Endothelial cell of umbilical vein (primary cell): ENCODE measurements around the gene HDHD3. TPM values are rescaled to one million over a fixed set of nuclear protein-coding genes. Genes with fewer than 3 reads are reported as not detected.

ENCODE experiments used
- BruUV-seq: library from RNA; stranded (reverse); fragments of 400-500 nt; replicated peaks from 2 replicates; lab custom pipeline; 2021; lab: Mats Ljungman, UMichigan
- CTCF ChIA-PET: fragments of 300-600, 350-600 bp; sonication (Branson Sonifier 250); formaldehyde crosslinking; loops from one replicate; lab custom pipeline; 2021; ENCODE audit warnings: antibody characterized with exemption, inconsistent platforms; lab: Charles Lee
- POLR2A ChIA-PET: fragments of 300-600, 350-600 bp; sonication (Branson Sonifier 250); formaldehyde crosslinking; loops from one replicate; lab custom pipeline; 2021; ENCODE audit warnings: antibody characterized with exemption, inconsistent platforms; lab: Charles Lee
- DNase-seq: peaks from one replicate; pipeline ENCODE4 v3.0.0-alpha.2; 2011; ENCODE audit warnings: low read depth, low spot score
- FAIRE-seq: peaks from 2 replicates; lab custom pipeline; 2011; peaks lifted over from hg19 to GRCh38; lab: Jason Lieb, UNC
- H2AFZ ChIP-seq: 2 replicates; pipeline ENCODE4 v1.6.0; 2012; ENCODE audit warnings: low read depth, low read length, control low read depth, inconsistent platforms
- H3K27ac ChIP-seq: 2 replicates; pipeline ENCODE4 v1.5.1; 2011; ENCODE audit warnings: low read depth, mild to moderate bottlenecking, control low read depth, low read length, moderate library complexity; ENCODE audit not compliant: insufficient read depth
- H3K27me3 ChIP-seq, 2 experiments: 2 replicates each; pipeline versions ENCODE4 v1.6.0 to v1.6.1; 2011; ENCODE audit warnings: low read length in 2 of 2, mixed read lengths in 1 of 2; ENCODE audit not compliant: control insufficient read depth in 2 of 2, insufficient read depth in 2 of 2
- H3K36me3 ChIP-seq, 2 experiments: 2 replicates in 1 of 2; 3 replicates in 1 of 2; pipeline ENCODE4 v1.5.1; 2011; ENCODE audit warnings: low read length in 2 of 2, mild to moderate bottlenecking in 1 of 2, moderate library complexity in 1 of 2; ENCODE audit not compliant: control insufficient read depth in 2 of 2, insufficient read depth in 2 of 2; ENCODE audit errors: extremely low read depth in 1 of 2
- H3K4me1 ChIP-seq: 3 replicates; pipeline ENCODE4 v1.5.1; 2011; ENCODE audit warnings: mild to moderate bottlenecking, low read length; ENCODE audit not compliant: control insufficient read depth, insufficient read depth; ENCODE audit errors: extremely low read depth
- H3K4me2 ChIP-seq: 2 replicates; pipeline ENCODE4 v1.6.1; 2011; ENCODE audit warnings: low read length, control low read depth, mixed read lengths; ENCODE audit not compliant: insufficient read depth
- H3K4me3 ChIP-seq, 3 experiments: fragments of 200-600 bp in 1 of 3; sonication (generic), shearing (Covaris generic) in 1 of 3; replicated peaks in 1 of 3; 2 replicates each; pipeline ENCODE4 v1.5.1; 2011 to 2016; ENCODE audit warnings: control low read depth in 3 of 3, low read length in 3 of 3, mild to moderate bottlenecking in 2 of 3, inconsistent platforms in 1 of 3, low read depth in 1 of 3, moderate library complexity in 1 of 3; ENCODE audit not compliant: insufficient read depth in 1 of 3
- H3K79me2 ChIP-seq: 2 replicates; pipeline ENCODE4 v1.6.0; 2012; ENCODE audit warnings: low read length, inconsistent platforms; ENCODE audit not compliant: control insufficient read depth, insufficient read depth
- H3K9ac ChIP-seq: replicated peaks from 2 replicates; pipeline ENCODE3; 2011; ENCODE audit warnings: low read length, control low read depth; ENCODE audit not compliant: insufficient read depth; ENCODE audit errors: extremely low read depth
- H3K9me1 ChIP-seq: replicated peaks from 3 replicates; pipeline ENCODE4 v1.6.0; 2011; ENCODE audit warnings: mild to moderate bottlenecking, low read length; ENCODE audit not compliant: control insufficient read depth, insufficient read depth; ENCODE audit errors: extremely low read depth
- H3K9me3 ChIP-seq: replicated peaks from 2 replicates; pipeline ENCODE4 v1.5.1; 2012; ENCODE audit warnings: low read length, inconsistent platforms; ENCODE audit not compliant: control insufficient read depth, insufficient read depth
- H4K20me1 ChIP-seq: replicated peaks from 2 replicates; pipeline ENCODE3; 2011; ENCODE audit warnings: mild to moderate bottlenecking, low read length; ENCODE audit not compliant: control insufficient read depth, insufficient read depth; ENCODE audit errors: extremely low read depth
- FOS ChIP-seq: IDR thresholded peaks from 2 replicates; pipeline ENCODE4 v1.6.1; 2011; ENCODE audit warnings: mild to moderate bottlenecking, low read length, moderate library complexity, borderline replicate concordance; ENCODE audit not compliant: insufficient read depth
- GATA2 ChIP-seq: IDR thresholded peaks from 2 replicates; pipeline ENCODE4 v1.7.0; 2011; ENCODE audit warnings: low read depth, mild to moderate bottlenecking, moderate library complexity, mixed read lengths, low read length; ENCODE audit not compliant: insufficient read length, insufficient read depth
- JUN ChIP-seq: IDR thresholded peaks from 2 replicates; pipeline ENCODE4 v1.6.1; 2011; ENCODE audit warnings: borderline replicate concordance, low read depth; ENCODE audit not compliant: insufficient read length, insufficient read depth
- POLR2A ChIP-seq: IDR thresholded peaks from 2 replicates; pipeline ENCODE4 v1.6.1; 2012; ENCODE audit warnings: low read depth, mild to moderate bottlenecking, control low read depth, low read length
- dilution Hi-C: fragments of 300-500 bp; cut with MboI; formaldehyde crosslinking; loops from one replicate; pipeline ENCODE4 v1.15.0; 2019; ENCODE audit warnings: low sequenced_read_pairs; ENCODE audit not compliant: extremely low pct_ligation_motif_present
- intact Hi-C: fragments of 100-400 bp; cut with micrococcal nuclease; formaldehyde crosslinking; loops from one replicate; pipeline ENCODE4 v1.10.0; 2022
- polyA plus RNA-seq, 4 experiments: library from polyadenylated mRNA; depleted of rRNA in 3 of 4; stranded (reverse) in 3 of 4; unstranded in 1 of 4; fragments of >200 nt; gene quantifications; 2 replicates each; pipeline versions ENCODE4 v1.2.1 to v1.2.3, GENCODE V29; 2011 to 2012; ENCODE audit warnings: missing spikeins in 1 of 4
- total RNA-seq: library from RNA; stranded (reverse); gene quantifications from 2 replicates; pipeline ENCODE4 v1.2.3, GENCODE V29; 2021
- TF ChIP-seq, protein P1 (sequence below): IDR thresholded peaks from 2 replicates; pipeline ENCODE4 v1.6.1; 2011; ENCODE audit not compliant: insufficient read depth, insufficient read length
- TF ChIP-seq, protein P2 (sequence below), 2 donors: IDR thresholded peaks; 1 replicate in 1 of 2; 2 replicates in 1 of 2; pipeline ENCODE4 v1.5.1; 2011; ENCODE audit warnings: low read length in 2 of 2, mild to moderate bottlenecking in 2 of 2, moderate library complexity in 2 of 2, control low read depth in 1 of 2, inconsistent platforms in 1 of 2, low read depth in 1 of 2; ENCODE audit not compliant: insufficient read depth in 1 of 2; ENCODE audit errors: extremely low read depth in 1 of 2

Gene HDHD3
- total and polyA plus RNA-seq, 2 donors (not counting 3 experiments of a cell fraction or from before 2014, with no cell fraction given): 7.6 to 14.1 TPM

DNA sequence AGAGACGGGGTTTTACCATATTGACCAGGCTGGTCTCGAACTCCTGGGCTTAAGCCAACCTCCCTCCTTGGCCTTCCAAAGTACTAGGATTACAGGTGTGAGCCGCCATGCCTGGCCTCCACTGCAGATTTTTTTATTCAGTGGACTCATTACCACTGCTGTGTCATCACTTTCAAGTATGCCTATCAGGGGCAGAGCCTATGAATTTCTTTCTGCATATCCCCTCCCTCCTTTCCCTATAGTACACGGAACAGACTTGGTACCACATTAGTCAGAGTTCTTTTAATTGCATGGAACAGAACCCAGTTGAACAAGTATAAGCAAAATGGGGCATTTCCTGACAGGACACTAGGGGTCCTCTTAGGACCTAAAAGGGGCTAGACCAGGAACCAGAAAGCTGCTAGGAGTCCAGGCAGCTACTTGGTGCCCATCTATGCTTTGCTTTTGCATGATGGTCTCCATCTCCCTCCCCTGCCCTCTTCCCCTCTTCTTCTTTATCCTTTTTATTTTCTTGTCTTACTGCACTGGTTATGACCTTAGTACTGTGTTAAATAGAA is 21.7 kb downstream of the HDHD3 start:
- no peaks in the 10 kb centered on the region for H3K9me3 ChIP-seq
- no peak overlapping the region for H3K4me3 ChIP-seq
- dilution Hi-C loops (no loop called here), intact Hi-C loops (no loop called here)
- no TSS peak for BruUV-seq
- FAIRE-seq: no peak
- no peak for DNase-seq
- CTCF ChIA-PET: interaction anchor here (1.2 kb wide), 1 partner anchor 303 kb away, joined by 3 read pairs; no protein-coding TSS in a partner anchor
- no peaks in the 10 kb centered on the region for H4K20me1 ChIP-seq
- no peaks in the 10 kb centered on the region for H3K36me3 ChIP-seq
- H3K79me2 ChIP-seq: no peaks in the 10 kb centered on the region
- no peak overlapping the region for H3K9ac ChIP-seq
- H3K4me1 ChIP-seq: no peaks in the 10 kb centered on the region
- no peak overlapping the region for H3K27ac ChIP-seq
- TF ChIP-seq, protein P1, sequence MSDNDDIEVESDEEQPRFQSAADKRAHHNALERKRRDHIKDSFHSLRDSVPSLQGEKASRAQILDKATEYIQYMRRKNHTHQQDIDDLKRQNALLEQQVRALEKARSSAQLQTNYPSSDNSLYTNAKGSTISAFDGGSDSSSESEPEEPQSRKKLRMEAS: no peak
- TF ChIP-seq, protein P2, sequence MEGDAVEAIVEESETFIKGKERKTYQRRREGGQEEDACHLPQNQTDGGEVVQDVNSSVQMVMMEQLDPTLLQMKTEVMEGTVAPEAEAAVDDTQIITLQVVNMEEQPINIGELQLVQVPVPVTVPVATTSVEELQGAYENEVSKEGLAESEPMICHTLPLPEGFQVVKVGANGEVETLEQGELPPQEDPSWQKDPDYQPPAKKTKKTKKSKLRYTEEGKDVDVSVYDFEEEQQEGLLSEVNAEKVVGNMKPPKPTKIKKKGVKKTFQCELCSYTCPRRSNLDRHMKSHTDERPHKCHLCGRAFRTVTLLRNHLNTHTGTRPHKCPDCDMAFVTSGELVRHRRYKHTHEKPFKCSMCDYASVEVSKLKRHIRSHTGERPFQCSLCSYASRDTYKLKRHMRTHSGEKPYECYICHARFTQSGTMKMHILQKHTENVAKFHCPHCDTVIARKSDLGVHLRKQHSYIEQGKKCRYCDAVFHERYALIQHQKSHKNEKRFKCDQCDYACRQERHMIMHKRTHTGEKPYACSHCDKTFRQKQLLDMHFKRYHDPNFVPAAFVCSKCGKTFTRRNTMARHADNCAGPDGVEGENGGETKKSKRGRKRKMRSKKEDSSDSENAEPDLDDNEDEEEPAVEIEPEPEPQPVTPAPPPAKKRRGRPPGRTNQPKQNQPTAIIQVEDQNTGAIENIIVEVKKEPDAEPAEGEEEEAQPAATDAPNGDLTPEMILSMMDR (IDR thresholded peaks at IDR 0.05; ENCODE audit: extremely low read depth in 1 of 2, insufficient read depth in 1 of 2, low read depth in 1 of 2, low read length in 2 of 2): peak in 1 of 2 donors; percentile 8
- TF ChIP-seq JUN: no peak
- TF ChIP-seq FOS: no peak
- TF ChIP-seq GATA2: no peak
- no peak for TF ChIP-seq POLR2A
- peaks cover 28 to 29% of the 10 kb centered on the region in 2 experiments for H3K27me3 ChIP-seq
- no peak overlapping the region for H3K4me2 ChIP-seq
- no peaks in the 10 kb centered on the region for H3K9me1 ChIP-seq
- H2AFZ ChIP-seq: no peak overlapping the region
- POLR2A ChIA-PET: no interaction called here
